Dendritic cell treated with granulocyte-macrophage colony-stimulating factor and Interleukin-4, amounts not matched to agents 40 ng/mL and 50 ng/mL, for 4 days (primary cell): ENCODE data around the gene SH2D6.

Experiments used
- H3K27ac Mint-ChIP-seq: one replicate; pipeline ENCODE4 v1.8.0; 2022; ENCODE audit warnings: mild to moderate bottlenecking, mixed read lengths
- H3K27me3 Mint-ChIP-seq: one replicate; pipeline ENCODE4 v1.8.0; 2022; ENCODE audit warnings: mild to moderate bottlenecking, mixed read lengths
- H3K36me3 Mint-ChIP-seq: one replicate; pipeline ENCODE4 v1.8.0; 2022; ENCODE audit warnings: low read depth, mixed read lengths
- H3K4me1 Mint-ChIP-seq: one replicate; pipeline ENCODE4 v1.8.0; 2022; ENCODE audit warnings: low read depth, mixed read lengths
- H3K4me3 Mint-ChIP-seq: one replicate; pipeline ENCODE4 v1.8.0; 2022; ENCODE audit warnings: mild to moderate bottlenecking, moderate library complexity, mixed read lengths
- H3K9me3 Mint-ChIP-seq: one replicate; pipeline ENCODE4 v1.8.0; 2022; ENCODE audit warnings: mixed read lengths
- intact Hi-C: fragments of 100-400 bp; cut with micrococcal nuclease; formaldehyde crosslinking; loops from one replicate; pipeline ENCODE4 v1.15.0; 2022

The SH2D6 gene

GRCh38 chr2:85445316-85446295 is 27.1 kb downstream of the SH2D6 start:
- peaks cover 36% of the 10 kb centered on the region for H3K4me1 Mint-ChIP-seq
- no peaks in the 10 kb centered on the region for H3K27me3 Mint-ChIP-seq
- H3K9me3 Mint-ChIP-seq, result no peaks in the 10 kb centered on the region
- intact Hi-C loops, result loop anchor here (5.0 kb wide), 1 partner anchor 77 kb away; no protein-coding TSS in a partner anchor
- H3K27ac Mint-ChIP-seq, result no peak overlapping the region
- no peak overlapping the region for H3K4me3 Mint-ChIP-seq
- no peaks in the 10 kb centered on the region for H3K36me3 Mint-ChIP-seq

- intact Hi-C loops, result loop anchor here (5.0 kb wide), 1 partner anchor 76 kb away; no protein-coding TSS in a partner anchor
- no peak overlapping the region for H3K4me3 Mint-ChIP-seq
- peaks cover 36% of the 10 kb centered on the region for H3K4me1 Mint-ChIP-seq
- no peaks in the 10 kb centered on the region for H3K36me3 Mint-ChIP-seq
- H3K27me3 Mint-ChIP-seq, result no peaks in the 10 kb centered on the region
- no peaks in the 10 kb centered on the region for H3K9me3 Mint-ChIP-seq
- peak overlapping the region; percentile 1 for H3K27ac Mint-ChIP-seq
These were observed 28.0 kb downstream of the SH2D6 start for GRCh38 chr2:85446296-85447221.

GRCh38 chr2:85447222-85447585 is 28.7 kb downstream of the SH2D6 start:
- peaks cover 32% of the 10 kb centered on the region for H3K4me1 Mint-ChIP-seq
- H3K4me3 Mint-ChIP-seq, result no peak overlapping the region
- H3K27ac Mint-ChIP-seq, result no peak overlapping the region
- intact Hi-C loops, result loop anchor here (5.0 kb wide), 1 partner anchor 75 kb away; no protein-coding TSS in a partner anchor
- no peaks in the 10 kb centered on the region for H3K27me3 Mint-ChIP-seq
- H3K36me3 Mint-ChIP-seq, result no peaks in the 10 kb centered on the region
- no peaks in the 10 kb centered on the region for H3K9me3 Mint-ChIP-seq

- no peaks in the 10 kb centered on the region for H3K36me3 Mint-ChIP-seq
These were observed 30.1 kb downstream of the SH2D6 start for GRCh38 chr2:85448461-85449213.

GRCh38 chr2:85449214-85449588 is 30.7 kb downstream of the SH2D6 start:
- Mint-ChIP-seq H3K27me3 (no peaks in the 10 kb centered on the region), H3K4me3 (no peak overlapping the region)

More at GRCh38 chr2:85448461-85449213, 30.1 kb downstream of the SH2D6 start:
- Mint-ChIP-seq H3K9me3 (no peaks in the 10 kb centered on the region), H3K4me3 (no peak overlapping the region), H3K4me1 (peaks cover 25% of the 10 kb centered on the region), H3K27ac (peak overlapping the region; percentile 64), H3K27me3 (no peaks in the 10 kb centered on the region)
- intact Hi-C loops, result loop anchor here (5.0 kb wide), 1 partner anchor 74 kb away; no protein-coding TSS in a partner anchor

GRCh38 chr2:85452237-85452636 is 33.7 kb downstream of the SH2D6 start:
- intact Hi-C loops, result no loop called here
- Mint-ChIP-seq H3K27me3 (peaks cover 2% of the 10 kb centered on the region), H3K9me3 (no peaks in the 10 kb centered on the region), H3K27ac (no peak overlapping the region), H3K36me3 (no peaks in the 10 kb centered on the region), H3K4me3 (no peak overlapping the region), H3K4me1 (peaks cover 31% of the 10 kb centered on the region)

More at GRCh38 chr2:85449214-85449588, 30.7 kb downstream of the SH2D6 start:
- intact Hi-C loops, result loop anchor here (5.0 kb wide), 1 partner anchor 73 kb away; no protein-coding TSS in a partner anchor
- H3K36me3 Mint-ChIP-seq, result no peaks in the 10 kb centered on the region
- no peaks in the 10 kb centered on the region for H3K9me3 Mint-ChIP-seq
- H3K27ac Mint-ChIP-seq, result peak overlapping the region; percentile 64
- H3K4me1 Mint-ChIP-seq, result peaks cover 25% of the 10 kb centered on the region

- Mint-ChIP-seq H3K9me3 (no peaks in the 10 kb centered on the region), H3K36me3 (no peaks in the 10 kb centered on the region), H3K27ac (no peak overlapping the region), H3K4me3 (no peak overlapping the region), H3K27me3 (peaks cover 2% of the 10 kb centered on the region), H3K4me1 (peaks cover 28% of the 10 kb centered on the region)
- intact Hi-C loops, result no loop called here
These were observed 35.1 kb downstream of the SH2D6 start for GRCh38 chr2:85453571-85453970.

- H3K36me3 Mint-ChIP-seq, result no peaks in the 10 kb centered on the region
- H3K9me3 Mint-ChIP-seq, result no peaks in the 10 kb centered on the region
- H3K4me1 Mint-ChIP-seq, result peaks cover 18% of the 10 kb centered on the region
- H3K27me3 Mint-ChIP-seq, result peaks cover 2% of the 10 kb centered on the region
- no peak overlapping the region for H3K4me3 Mint-ChIP-seq
- intact Hi-C loops, result no loop called here
- peak overlapping the region; percentile 2 for H3K27ac Mint-ChIP-seq
These were observed 37.1 kb downstream of the SH2D6 start for GRCh38 chr2:85455552-85456090.

GRCh38 chr2:85457043-85457442 is 38.5 kb downstream of the SH2D6 start:
- Mint-ChIP-seq H3K36me3 (no peaks in the 10 kb centered on the region), H3K9me3 (no peaks in the 10 kb centered on the region), H3K4me3 (no peak overlapping the region), H3K4me1 (peaks cover 18% of the 10 kb centered on the region), H3K27me3 (peaks cover 2% of the 10 kb centered on the region), H3K27ac (no peak overlapping the region)
- intact Hi-C loops, result no loop called here

GRCh38 chr2:85457877-85458316 is 39.4 kb downstream of the SH2D6 start:
- intact Hi-C loops, result no loop called here
- H3K4me3 Mint-ChIP-seq, result no peak overlapping the region
- peaks cover 2% of the 10 kb centered on the region for H3K27me3 Mint-ChIP-seq
- H3K4me1 Mint-ChIP-seq, result peaks cover 13% of the 10 kb centered on the region
- H3K36me3 Mint-ChIP-seq, result no peaks in the 10 kb centered on the region
- H3K9me3 Mint-ChIP-seq, result no peaks in the 10 kb centered on the region
- no peak overlapping the region for H3K27ac Mint-ChIP-seq

GRCh38 chr2:85458601-85459563 is 40.4 kb downstream of the SH2D6 start:
- Mint-ChIP-seq H3K4me3 (no peak overlapping the region), H3K36me3 (no peaks in the 10 kb centered on the region), H3K27ac (no peak overlapping the region), H3K9me3 (no peaks in the 10 kb centered on the region), H3K4me1 (peaks cover 13% of the 10 kb centered on the region), H3K27me3 (peaks cover 2% of the 10 kb centered on the region)
- intact Hi-C loops, result no loop called here

GRCh38 chr2:85459771-85460170 is 41.3 kb downstream of the SH2D6 start:
- Mint-ChIP-seq H3K36me3 (no peaks in the 10 kb centered on the region), H3K4me1 (peaks cover 13% of the 10 kb centered on the region), H3K4me3 (no peak overlapping the region), H3K9me3 (no peaks in the 10 kb centered on the region), H3K27ac (no peak overlapping the region), H3K27me3 (peaks cover 2% of the 10 kb centered on the region)
- intact Hi-C loops, result no loop called here
